IgD-negative memory B cell (primary cell): Measurements from ENCODE around the gene GDF7. TPM values are rescaled to one million over a fixed set of nuclear protein-coding genes. Genes with fewer than 3 reads are reported as not detected.

Experiments
- H3K27ac Mint-ChIP-seq, 3 donors: one replicate each; pipeline ENCODE4 v1.8.0; 2020 to 2022; ENCODE audit warnings: mild to moderate bottlenecking in 3 of 3, mixed read lengths in 3 of 3, moderate library complexity in 1 of 3
- H3K27me3 Mint-ChIP-seq: one replicate; pipeline ENCODE4 v1.8.0; 2021; ENCODE audit warnings: mixed read lengths
- H3K36me3 Mint-ChIP-seq: one replicate; pipeline ENCODE4 v1.8.0; 2020; ENCODE audit warnings: mild to moderate bottlenecking, mixed read lengths
- H3K4me1 Mint-ChIP-seq, 3 donors: one replicate each; pipeline ENCODE4 v1.8.0; 2020 to 2022; ENCODE audit warnings: mixed read lengths in 3 of 3, mild to moderate bottlenecking in 1 of 3
- H3K4me3 Mint-ChIP-seq, 4 donors: one replicate each; pipeline ENCODE4 v1.8.0; 2020 to 2022; ENCODE audit warnings: mild to moderate bottlenecking in 4 of 4, mixed read lengths in 4 of 4, moderate library complexity in 3 of 4
- H3K9me3 Mint-ChIP-seq, 3 donors: one replicate each; pipeline ENCODE4 v1.8.0; 2020 to 2021; ENCODE audit warnings: mixed read lengths in 3 of 3, mild to moderate bottlenecking in 1 of 3
- polyA plus RNA-seq: library from polyadenylated mRNA; unstranded; fragments of 300-500 nt; fragmentation: Illumina TruSeq; gene quantifications from one replicate; pipeline ENCODE4 v1.2.3, GENCODE V29; 2021

The GDF7 gene
- polyA plus RNA-seq, 1 donor from 2014 or later, result 0.74 TPM

DNA sequence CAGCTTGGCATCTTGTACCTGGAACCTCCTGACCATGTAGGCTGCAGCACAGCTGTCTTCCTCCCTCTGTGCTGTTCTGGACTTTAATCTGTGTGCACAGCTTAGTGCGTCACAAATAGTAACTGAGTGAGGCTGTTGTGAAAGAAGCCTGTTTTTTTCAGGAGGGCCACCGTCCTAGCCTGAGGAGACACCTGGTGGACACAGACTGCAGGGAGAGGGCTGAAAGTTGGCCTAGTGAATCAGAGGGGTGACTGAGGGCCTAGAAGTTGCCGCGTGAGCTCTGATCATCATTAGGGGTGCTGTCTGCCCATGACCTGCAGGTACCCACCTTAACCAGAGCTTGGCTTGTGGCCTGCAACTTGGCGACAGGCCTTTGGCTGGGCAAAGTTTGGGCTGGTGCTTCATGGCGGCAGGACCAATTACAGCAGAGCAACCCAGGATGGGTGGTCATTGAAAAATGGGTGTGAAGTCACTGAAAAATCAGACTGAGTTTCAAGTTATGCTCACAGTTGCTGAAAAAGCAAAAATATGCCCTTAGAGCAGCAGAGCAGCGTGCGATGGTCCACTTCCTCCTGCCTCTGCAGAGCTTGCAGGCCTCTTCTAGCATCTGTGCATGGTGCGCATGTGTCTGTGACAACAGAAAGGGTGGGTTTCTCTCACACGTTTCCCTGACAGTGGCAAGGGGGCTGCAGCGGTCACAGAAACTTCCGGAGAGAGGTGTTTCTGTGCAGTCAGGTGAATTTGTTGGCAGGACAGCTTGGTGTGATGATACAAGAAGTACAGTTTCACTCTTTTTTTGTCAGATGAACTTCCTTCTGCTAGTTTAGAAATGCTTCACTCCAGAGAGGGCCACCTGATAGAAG lies 9.6 kb downstream of the GDF7 start:
- Mint-ChIP-seq H3K36me3 (peaks cover 1% of the 10 kb centered on the region), H3K27me3 (peaks cover 13% of the 10 kb centered on the region), H3K9me3 (no peaks in the 10 kb centered on the region), H3K4me3 (peak overlapping the region; percentile 55 to 96 (median 67)), H3K27ac (peak overlapping the region; percentile 85 to 97 (median 93)), H3K4me1 (peaks cover 31 to 46% (median 44%) of the 10 kb centered on the region in 3 donors)

DNA sequence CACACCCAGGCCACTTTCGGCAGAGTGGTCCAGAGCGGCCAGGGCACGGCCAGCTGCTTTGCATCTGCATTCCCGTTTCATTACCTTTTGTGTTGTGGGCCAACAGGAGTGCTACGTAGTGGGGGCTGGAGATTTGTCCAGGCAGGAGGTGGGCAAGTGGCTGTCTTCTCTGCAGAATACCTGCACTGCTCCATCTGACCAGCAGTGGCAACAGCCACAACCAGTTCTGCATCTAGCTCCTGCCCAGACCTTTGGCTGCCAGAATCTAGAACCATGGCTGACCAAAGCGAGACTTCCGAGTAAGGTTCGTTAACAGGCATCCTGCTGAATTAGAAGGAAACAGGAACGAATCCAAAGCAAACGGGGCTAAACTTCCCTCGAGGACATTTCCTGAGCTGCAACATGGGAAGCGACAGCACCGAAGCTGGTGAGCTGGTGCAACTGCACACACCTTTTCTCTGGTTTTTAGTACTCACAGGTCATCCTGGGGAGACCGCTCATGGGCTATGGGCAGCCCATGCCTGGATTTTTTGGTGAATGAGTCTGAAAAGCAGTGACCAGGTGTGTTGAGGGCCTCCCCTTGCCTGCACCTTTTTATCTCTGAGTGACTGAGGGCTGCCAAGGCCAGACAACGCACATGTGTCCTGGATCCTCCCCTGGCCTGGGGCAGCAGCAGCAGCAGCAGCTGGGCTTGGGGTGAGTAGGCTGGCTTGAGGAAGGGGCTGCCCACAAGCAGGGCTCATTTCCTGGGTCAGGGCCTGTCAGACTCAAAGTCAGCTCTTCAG lies 10.5 kb downstream of the GDF7 start:
- Mint-ChIP-seq H3K27ac (peak overlapping the region; percentile 85 to 97 (median 93)), H3K9me3 (no peaks in the 10 kb centered on the region), H3K4me1 (peaks cover 27 to 47% (median 44%) of the 10 kb centered on the region in 3 donors), H3K27me3 (peaks cover 6% of the 10 kb centered on the region), H3K36me3 (no peaks in the 10 kb centered on the region), H3K4me3 (peak overlapping the region; percentile 55 to 96 (median 74))

DNA sequence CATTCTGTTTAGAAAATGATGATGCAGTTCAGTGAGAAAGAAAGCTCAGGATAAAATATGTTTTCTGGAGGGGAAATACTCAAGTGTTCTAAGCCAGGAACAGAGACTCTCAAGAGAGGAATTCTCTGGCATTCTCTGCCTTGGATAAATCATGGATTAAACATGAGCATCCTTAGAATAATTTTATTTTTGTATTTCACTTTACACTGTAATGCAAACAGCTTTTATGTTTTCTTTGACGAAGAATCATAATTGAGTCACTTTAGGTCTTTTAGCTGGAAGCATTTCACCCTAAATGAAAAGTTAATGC lies 11.1 kb downstream of the GDF7 start:
- peak overlapping the region in 2 of 4 donors; percentile 85 to 96 for H3K4me3 Mint-ChIP-seq
- H3K4me1 Mint-ChIP-seq, result peaks cover 22 to 48% (median 46%) of the 10 kb centered on the region in 3 donors
- peaks cover 6% of the 10 kb centered on the region for H3K27me3 Mint-ChIP-seq
- H3K9me3 Mint-ChIP-seq, result no peaks in the 10 kb centered on the region
- no peaks in the 10 kb centered on the region for H3K36me3 Mint-ChIP-seq
- H3K27ac Mint-ChIP-seq, result peak overlapping the region in 2 of 3 donors; percentile 85 to 97

DNA sequence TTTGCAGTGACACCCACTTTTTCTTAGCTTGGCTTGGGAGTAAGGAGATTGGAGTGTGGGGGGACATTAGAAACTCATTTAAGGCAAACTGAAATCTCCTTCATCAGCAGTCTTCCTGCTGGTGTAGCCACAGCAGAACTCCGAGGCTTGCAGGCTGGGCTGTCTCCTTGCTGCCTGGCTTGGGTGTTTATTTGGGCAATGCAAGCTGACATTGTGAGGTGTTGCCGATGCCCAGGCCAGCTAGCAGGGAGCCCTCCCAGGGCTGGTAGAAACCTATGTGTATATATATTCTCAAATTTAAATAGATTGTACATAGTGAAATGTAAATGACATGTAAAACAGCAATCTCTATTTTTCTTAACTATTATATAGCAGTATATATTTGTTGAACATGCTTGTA lies 11.8 kb downstream of the GDF7 start:
- Mint-ChIP-seq H3K4me3 (peak overlapping the region in 1 of 4 donors; percentile 71), H3K36me3 (no peaks in the 10 kb centered on the region), H3K9me3 (no peaks in the 10 kb centered on the region), H3K4me1 (peaks cover 22 to 51% (median 42%) of the 10 kb centered on the region in 3 donors), H3K27me3 (peaks cover 4% of the 10 kb centered on the region), H3K27ac (no peak overlapping the region)

DNA sequence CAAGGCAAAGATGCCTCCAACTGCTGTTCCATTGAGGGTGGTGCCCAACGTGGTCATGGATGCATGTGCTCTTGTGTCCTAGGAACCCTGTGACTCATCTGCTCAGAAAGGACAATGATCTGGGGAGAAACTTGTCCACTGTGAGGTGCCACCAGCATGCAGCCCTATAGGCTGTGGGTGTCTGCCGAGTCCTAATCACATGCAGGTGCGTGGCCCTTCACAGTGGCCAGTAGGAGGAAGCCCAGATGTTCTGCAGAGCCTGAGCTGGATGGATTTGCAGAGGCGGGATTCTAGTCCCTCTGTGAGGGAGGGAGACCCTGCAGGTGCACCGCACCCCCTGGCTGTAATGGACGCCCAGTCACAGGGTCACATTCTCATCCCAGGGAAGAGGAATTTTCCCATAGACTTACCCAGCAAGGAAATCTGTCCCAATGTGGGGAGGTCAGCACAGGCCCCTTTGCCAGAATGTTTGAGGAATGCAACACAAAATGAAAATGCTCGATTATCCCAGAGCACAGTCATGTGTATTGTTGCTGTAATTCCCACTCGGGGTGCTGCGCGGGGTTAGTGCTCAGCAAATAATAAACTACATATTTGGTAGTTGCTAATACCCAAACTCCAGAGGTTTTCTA lies 13.9 kb downstream of the GDF7 start:
- Mint-ChIP-seq H3K4me3 (no peak overlapping the region), H3K9me3 (no peaks in the 10 kb centered on the region), H3K36me3 (peaks cover 2% of the 10 kb centered on the region), H3K27ac (no peak overlapping the region), H3K4me1 (peaks cover 11 to 37% (median 27%) of the 10 kb centered on the region in 3 donors), H3K27me3 (no peaks in the 10 kb centered on the region)

DNA sequence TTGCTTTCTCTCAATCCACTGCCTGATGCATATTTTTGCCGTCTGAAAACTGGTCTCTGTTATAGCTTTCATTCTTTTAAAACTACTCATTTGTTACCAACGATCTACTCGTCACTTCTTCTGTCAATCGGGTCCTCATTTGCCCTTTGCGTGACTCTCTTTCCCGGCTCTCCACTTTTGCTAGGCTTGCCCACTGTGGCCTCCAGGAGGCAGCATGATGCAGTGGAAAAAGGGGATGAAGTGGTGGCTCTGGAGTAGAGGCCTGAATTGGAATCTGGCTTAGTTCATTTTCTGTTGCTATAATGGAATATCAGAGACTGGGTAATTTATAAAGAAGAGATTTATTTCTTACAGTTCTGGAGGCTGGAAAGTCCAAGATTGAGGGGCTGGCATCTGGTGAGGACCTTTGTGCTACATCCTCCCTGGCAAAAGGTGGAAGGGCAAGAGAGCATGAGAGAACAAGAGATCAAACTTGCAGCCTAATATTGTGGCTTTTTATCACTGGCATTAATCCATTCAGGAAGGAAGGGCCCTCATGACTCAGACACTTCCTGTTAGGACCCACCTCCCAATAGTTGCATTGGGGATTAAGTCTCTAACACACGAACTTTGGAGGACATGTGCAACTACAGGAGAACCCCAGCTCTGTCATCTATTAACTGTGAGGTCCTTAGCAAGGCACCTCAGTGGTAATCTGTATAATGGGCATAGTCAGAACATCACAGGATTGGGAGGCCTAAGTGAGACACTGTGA lies 15.4 kb downstream of the GDF7 start:
- Mint-ChIP-seq H3K4me3 (no peak overlapping the region), H3K36me3 (peaks cover 4% of the 10 kb centered on the region), H3K4me1 (peaks cover 2 to 24% (median 14%) of the 10 kb centered on the region in 3 donors), H3K27ac (peak overlapping the region in 2 of 3 donors; percentile 26 to 56), H3K9me3 (no peaks in the 10 kb centered on the region), H3K27me3 (no peaks in the 10 kb centered on the region)

DNA sequence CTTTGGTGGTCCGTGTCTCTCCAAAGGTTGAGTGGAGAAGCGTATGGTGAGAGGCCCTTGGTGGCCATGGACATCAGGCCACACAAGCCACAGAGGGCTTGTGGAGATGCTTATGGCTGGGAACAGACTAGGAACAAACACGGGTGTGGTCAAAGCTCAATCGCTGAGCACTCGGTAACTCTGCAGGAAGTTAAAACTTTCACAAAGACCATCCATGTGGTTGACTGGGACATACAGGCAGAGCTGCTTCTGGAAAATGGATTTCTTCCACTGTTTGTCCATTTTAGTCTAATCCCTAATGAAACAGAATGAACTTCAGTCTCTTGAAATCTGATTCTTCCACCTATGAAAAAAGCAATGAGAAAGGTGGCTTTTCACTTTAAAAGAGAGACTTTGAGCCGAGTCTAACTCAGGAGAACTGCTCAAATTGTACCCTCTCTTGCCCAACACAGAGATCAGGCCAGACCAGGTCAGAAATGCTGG lies 17.7 kb downstream of the GDF7 start:
- H3K4me1 Mint-ChIP-seq, result peaks cover 0 to 13% (median 4%) of the 10 kb centered on the region in 3 donors
- H3K27ac Mint-ChIP-seq, result peak overlapping the region in 1 of 3 donors; percentile 24
- no peak overlapping the region for H3K4me3 Mint-ChIP-seq
- H3K27me3 Mint-ChIP-seq, result no peaks in the 10 kb centered on the region
- peaks cover 0 to 4% (median 4%) of the 10 kb centered on the region in 3 donors for H3K9me3 Mint-ChIP-seq
- peaks cover 8% of the 10 kb centered on the region for H3K36me3 Mint-ChIP-seq

DNA sequence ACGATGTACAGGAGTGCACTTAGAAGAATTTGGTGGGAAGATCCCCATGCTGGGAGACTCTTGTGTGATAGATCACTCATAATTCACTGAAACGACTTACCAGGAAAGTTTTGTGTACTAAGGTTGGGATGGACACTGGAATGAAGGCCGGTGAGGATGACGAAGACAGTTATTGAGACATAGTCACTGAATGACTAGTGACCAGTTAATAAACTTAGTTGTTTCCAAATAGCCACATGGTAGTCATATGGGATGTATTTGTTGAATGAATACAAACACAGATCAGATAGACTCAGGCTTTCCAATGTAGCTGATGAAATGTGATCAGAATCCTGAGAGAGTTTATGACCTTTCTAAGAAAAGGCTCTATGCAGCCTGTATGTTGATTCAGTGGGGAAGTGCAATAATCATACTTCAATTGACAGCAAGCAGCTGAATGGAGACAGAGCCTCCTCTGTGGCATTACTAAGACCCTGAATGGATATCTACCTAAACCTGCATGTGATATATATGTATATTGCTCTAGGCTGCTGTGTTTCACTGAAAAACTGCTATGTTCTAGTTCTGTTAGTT lies 20.4 kb downstream of the GDF7 start:
- H3K4me1 Mint-ChIP-seq, result peaks cover 0 to 12% (median under 1%) of the 10 kb centered on the region in 3 donors
- peaks cover 8% of the 10 kb centered on the region for H3K36me3 Mint-ChIP-seq
- peaks cover 0 to 4% (median 4%) of the 10 kb centered on the region in 3 donors for H3K9me3 Mint-ChIP-seq
- no peaks in the 10 kb centered on the region for H3K27me3 Mint-ChIP-seq
- H3K4me3 Mint-ChIP-seq, result no peak overlapping the region
- no peak overlapping the region for H3K27ac Mint-ChIP-seq

DNA sequence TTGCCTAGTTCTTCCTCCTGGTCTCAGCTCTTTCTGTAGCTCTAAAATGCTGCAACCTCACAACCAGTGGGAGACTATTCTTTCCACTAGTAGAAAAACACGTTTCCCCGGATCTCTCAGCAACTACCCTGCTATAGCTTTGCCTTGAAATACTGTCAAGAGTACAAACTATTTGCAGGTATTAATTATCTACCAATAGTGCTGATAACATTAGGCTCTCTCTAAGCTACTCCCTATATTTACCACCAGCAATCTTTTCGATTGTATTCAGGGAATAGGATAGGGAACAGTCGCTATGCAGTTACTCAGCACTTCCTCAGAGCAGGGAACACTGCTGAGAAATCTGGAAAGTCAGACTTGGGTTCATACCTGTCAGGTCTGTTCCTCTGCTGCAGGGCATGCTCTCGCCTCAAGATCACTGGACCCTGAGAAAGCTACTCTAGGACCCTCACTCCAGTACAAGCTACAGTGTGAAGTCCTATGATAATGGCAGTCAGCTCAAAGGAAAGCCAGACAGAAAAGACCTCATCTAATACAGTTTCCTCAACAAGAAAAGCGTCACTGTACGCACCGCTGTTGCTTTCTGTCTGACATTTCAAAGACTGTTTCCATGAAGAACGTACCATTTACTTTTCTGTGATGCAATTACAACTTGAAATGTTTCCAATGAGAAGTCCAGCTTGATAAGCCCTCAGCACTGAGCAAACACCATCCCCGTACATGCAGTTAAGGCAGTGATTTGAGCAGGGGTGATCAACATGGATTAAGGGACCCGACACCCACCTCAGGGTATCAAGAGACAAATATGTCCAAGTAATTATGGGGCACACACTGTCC lies 22.7 kb downstream of the GDF7 start:
- Mint-ChIP-seq H3K36me3 (peaks cover 8% of the 10 kb centered on the region), H3K9me3 (peaks cover 0 to 4% (median 4%) of the 10 kb centered on the region in 3 donors), H3K27me3 (no peaks in the 10 kb centered on the region), H3K4me1 (peaks cover 0 to 3% (median 0%) of the 10 kb centered on the region in 3 donors), H3K4me3 (no peak overlapping the region), H3K27ac (peak overlapping the region in 1 of 3 donors; percentile 43)

DNA sequence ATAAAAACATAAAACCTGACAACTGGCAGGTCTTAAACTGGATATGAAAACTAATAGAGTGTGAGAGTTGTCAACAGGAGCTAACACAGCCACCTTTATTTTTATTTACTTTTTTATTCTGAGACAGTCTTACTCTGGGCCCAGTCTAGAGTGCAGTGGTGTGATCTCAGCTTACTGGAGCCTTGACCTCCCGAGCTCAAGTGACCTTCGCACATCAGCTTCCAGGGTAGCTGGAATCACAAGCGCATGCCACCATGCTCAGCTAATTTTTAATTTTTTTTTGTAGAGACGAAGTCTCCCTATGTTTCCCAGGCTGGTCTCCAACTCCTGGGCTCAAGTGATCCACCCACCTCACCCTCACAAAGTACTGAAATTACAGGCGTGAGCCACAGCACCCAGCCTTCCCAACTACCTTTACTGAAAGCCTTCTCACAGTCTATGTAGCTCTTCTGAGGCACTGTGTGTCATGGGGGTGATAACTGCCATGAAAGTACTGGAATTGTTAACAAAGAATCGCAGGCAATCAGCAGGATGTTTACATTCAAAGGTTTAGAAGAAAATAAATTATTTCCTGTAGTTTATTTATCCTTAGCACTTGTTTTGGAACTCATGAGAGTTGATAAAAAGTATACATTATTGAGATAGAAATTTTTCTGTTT lies 24.3 kb downstream of the GDF7 start:
- H3K4me3 Mint-ChIP-seq, result no peak overlapping the region
- H3K9me3 Mint-ChIP-seq, result peaks cover 0 to 4% (median 4%) of the 10 kb centered on the region in 3 donors
- H3K27me3 Mint-ChIP-seq, result no peaks in the 10 kb centered on the region
- no peak overlapping the region for H3K27ac Mint-ChIP-seq
- peaks cover 0 to 5% (median 3%) of the 10 kb centered on the region in 3 donors for H3K4me1 Mint-ChIP-seq
- H3K36me3 Mint-ChIP-seq, result peaks cover 6% of the 10 kb centered on the region

DNA sequence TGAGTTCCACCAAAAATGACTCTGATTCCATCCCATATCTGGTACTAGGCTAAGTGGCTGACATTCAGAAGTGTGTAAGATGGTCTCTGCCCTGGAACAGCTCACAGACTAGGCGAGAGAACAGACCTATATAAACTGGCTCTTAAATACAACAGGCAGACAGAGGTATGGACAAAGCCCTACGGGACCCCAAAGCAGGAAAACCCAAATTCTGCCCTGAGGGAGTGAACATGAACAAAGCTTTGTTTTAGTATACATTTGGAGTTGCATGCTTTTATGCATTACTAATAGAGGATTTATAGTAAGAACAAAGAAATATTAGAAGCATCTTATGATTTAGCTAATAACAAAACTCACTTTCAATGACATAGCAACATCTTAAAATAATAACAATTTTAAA lies 25.1 kb downstream of the GDF7 start:
- Mint-ChIP-seq H3K4me1 (peaks cover 0 to 7% (median 5%) of the 10 kb centered on the region in 3 donors), H3K27me3 (no peaks in the 10 kb centered on the region), H3K9me3 (peaks cover 0 to 4% (median 4%) of the 10 kb centered on the region in 3 donors), H3K27ac (no peak overlapping the region), H3K36me3 (peaks cover 7% of the 10 kb centered on the region), H3K4me3 (no peak overlapping the region)

DNA sequence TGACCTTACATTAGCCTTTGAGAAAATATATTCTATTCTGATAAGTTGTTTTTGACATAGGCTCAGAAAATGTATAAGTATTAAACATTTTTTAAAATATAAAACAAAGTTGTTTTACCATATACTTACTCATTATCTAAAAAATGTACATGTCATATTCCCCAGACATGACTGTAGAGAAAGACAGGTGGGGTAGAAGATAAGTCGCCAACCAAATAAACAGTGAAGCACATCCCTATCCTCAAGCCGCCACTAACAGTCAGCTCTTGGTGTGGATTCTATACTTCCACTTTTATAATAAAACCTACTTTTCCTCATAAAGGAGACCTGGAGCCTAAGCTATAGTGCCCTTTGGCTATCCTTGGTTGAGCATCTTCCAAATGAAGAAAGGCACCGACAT lies 26.4 kb downstream of the GDF7 start:
- peaks cover 0 to 7% (median 5%) of the 10 kb centered on the region in 3 donors for H3K4me1 Mint-ChIP-seq
- H3K9me3 Mint-ChIP-seq, result peaks cover 0 to 4% (median 4%) of the 10 kb centered on the region in 3 donors
- peaks cover 5% of the 10 kb centered on the region for H3K36me3 Mint-ChIP-seq
- H3K27me3 Mint-ChIP-seq, result no peaks in the 10 kb centered on the region
- no peak overlapping the region for H3K4me3 Mint-ChIP-seq
- no peak overlapping the region for H3K27ac Mint-ChIP-seq

DNA sequence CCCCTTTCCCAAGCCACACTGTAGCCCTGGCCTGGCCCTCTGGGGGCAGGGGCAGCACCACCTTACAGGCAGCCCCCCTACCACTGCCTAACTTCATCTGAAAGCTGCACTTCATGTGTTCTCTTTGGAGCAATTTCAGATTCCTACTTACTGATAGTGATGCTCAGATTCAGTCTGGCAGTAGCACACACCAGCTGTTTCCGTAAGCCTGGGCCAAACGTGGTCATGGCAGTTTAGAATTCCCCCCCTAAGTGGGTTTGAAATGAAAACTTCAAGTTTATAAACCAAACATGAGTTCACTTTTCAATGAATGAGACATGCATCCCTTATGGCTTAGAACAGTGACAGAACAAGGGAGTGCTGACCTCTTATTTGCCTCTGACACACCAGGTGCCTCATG lies 29.4 kb downstream of the GDF7 start:
- H3K36me3 Mint-ChIP-seq, result peaks cover 2% of the 10 kb centered on the region
- no peak overlapping the region for H3K4me3 Mint-ChIP-seq
- no peak overlapping the region for H3K27ac Mint-ChIP-seq
- H3K4me1 Mint-ChIP-seq, result peaks cover 11 to 22% (median 17%) of the 10 kb centered on the region in 3 donors
- no peaks in the 10 kb centered on the region for H3K27me3 Mint-ChIP-seq
- H3K9me3 Mint-ChIP-seq, result no peaks in the 10 kb centered on the region
